CD4-positive, alpha-beta T cell treated with Interleukin-15 for 4 hours (primary cell): ENCODE measurements around the gene LRPPRC.
A peak's percentile ranks its signal among the peaks of the same experiment; 100 is the strongest.

ENCODE experiments used
- DNase-seq: peaks from one replicate; pipeline ENCODE4 v3.0.0-alpha.2; 2020; ENCODE audit warnings: low spot score

Gene LRPPRC

DNA sequence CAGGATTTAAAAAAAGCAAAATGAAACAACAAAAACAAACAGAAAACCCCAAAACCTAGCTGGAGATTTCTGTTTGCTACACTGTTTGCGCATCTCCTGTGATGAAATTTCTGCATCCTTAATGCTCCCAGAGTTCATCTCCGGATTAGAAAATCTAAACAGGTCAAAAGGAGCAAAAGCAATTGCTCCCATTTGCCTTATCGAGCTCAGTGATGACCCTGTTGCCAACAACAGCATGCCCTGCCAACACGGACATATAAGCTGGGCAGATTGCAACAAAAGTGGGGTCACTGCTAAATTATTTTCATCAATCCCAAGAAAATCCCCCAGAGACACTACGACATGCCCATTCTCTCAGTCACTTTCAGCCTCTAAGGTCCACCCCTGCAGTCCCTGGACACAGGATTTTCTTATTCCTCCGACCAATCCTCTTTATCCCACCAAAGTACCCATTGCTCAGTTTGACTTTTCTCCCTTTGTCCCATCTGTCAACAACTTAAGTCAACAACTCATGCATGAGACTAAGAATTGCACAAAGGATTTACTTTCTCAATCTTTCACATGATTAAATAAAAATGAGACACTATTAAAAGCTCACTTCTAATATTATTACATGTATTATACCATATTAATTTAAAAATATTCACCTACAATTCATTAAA, 89.2 kb downstream of the LRPPRC start:
- DNase-seq = no peak

DNA sequence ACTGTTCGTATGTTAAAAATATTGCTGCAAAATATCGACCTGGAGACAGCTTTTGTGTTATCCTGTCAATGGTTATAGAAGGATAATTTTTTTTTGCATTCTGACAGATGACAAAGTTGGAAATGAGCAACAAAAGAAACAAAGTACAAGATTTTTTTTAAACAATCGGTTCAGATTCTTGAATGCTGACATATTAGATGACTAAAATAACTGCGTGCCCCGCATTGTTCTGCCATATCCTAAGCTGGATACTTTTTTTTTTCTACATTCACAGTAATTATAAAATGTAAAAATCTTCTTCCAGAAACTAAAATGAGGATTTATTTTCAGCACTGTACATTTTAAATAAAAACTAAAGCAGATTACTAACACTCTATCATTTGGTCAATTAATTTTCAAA, 89.9 kb downstream of the LRPPRC start:
- no peak for DNase-seq

DNA sequence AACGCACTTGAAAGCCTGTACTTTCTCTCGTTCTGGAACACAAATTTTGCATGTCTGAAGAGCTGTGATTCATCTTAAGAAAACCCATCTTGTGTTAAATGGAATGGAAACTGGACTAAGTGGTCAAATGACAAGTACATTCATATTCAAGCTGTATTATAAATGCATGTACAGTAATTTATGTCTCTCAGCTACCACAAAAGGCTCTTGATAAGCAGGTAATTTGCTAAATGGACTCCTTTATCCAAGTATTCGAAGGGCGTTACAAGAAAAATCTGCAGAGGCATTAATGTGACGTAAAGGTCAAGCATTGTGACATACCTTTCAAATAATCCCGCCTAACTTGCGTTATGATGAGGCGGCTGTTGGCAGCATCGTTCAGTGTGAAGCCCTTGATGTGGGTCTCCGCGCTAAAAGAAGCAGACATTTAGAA, 90.4 kb downstream of the LRPPRC start:
- no peak for DNase-seq

DNA sequence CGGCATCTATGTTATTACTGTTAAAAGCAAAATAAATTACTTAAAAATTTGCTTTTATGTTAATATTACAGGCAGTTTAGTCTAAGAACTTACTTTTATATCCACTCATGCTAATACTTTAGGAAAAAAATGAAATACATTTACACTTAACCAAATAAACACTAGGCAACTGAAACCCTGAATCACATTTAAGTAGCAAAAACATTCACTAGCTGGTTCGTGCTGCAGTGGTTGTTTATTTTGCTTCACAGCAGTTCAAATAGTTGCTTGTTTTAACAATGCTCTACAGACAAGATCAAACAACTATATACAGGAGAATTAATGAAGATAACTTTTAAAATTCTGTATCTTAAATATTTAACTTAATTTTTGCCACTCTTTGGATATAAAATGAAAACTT, 96.2 kb downstream of the LRPPRC start:
- no peak for DNase-seq

DNA sequence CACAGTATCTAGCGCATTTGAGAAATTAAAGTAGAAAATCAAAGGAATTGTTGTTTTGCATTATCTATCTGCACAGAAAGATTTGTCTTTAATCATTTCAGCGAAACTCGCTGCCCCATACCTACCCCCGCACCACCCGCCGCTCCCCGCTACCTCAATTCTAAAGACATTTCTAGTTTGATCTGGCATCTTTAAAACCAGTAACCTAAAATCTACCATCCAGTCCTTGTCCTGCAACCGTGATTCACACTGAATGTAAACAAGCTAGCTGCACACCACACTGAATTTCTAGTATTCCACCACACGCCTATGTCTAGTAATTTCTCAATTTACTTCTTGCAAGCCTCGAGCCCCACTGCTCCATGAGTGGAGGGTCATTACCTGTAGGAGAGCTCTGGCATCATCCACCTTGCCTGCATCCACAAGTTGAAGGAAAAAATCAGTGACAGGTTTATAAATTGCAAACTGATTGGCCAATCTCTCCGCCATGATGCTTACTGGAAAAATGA, 96.9 kb downstream of the LRPPRC start:
- no peak for DNase-seq

DNA sequence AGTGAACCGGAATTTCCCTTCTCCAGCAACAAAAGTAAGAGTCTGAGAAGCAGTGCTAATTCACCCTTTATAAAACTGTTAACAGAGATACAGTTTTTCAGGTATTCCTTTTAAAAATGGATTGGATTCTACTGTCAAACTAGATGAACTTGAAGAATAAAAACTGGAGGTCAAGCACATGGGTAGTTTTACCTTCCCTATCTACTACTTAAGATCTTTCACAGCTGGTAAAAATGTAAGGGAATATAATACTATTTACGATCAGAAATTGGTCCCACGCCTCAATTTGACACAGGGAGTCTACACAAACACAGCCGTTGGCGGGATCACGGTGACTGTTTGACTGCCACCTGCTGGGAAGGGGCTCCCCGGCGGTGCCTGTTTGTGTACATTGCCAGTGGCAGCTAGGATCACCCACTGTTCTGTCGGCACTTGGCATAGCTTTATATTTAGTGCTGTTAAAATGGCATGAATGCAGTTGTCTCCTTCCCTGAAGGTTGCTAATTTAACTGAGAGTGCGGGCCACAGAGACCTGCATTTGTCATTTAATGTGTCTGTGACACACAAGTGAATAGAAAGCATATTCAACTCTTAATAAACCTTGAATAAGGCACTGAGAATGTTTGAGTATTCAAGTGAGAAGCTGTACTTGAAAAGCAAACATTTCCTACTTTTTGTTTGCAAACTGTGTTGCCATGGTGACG, 97.5 kb downstream of the LRPPRC start:
- DNase-seq = no peak

DNA sequence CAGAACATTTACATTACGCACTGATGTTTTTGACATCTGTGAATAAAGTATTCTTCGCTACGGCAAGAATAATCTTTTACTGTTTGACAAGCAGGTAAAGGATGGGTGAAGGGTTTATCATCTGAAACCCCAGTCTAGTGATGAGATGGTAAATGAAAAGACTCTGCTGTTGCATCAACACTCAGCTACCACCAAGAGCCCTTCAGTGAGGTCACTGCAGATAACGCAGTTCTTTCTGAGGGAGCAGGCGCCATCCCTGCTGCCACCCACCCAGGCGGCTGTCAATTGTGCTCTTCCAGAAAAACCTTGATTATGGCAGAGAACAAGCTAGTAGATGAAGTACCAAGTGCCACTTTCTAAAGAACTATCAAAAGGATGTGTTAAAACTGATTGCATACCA, 98.3 kb downstream of the LRPPRC start:
- DNase-seq = no peak

DNA sequence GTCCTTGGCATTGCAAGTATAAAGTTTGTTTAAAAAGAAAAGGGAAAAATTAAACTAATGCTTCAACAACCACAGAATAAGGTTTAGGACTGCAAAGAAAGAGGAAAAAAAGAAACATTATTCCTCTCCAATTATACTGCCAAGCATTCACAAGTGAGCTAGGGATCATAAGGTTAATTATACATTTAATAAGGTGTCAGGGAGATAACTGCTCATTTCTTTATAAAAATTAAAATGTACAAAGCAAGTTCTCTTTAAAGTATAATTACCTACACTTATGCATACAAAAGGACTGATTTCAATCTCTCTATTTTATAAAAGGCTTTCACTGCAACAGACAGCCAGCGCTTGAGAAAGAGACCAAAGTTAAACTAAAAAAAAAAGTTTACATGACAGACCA, 98.9 kb downstream of the LRPPRC start:
- DNase-seq = no peak

DNA sequence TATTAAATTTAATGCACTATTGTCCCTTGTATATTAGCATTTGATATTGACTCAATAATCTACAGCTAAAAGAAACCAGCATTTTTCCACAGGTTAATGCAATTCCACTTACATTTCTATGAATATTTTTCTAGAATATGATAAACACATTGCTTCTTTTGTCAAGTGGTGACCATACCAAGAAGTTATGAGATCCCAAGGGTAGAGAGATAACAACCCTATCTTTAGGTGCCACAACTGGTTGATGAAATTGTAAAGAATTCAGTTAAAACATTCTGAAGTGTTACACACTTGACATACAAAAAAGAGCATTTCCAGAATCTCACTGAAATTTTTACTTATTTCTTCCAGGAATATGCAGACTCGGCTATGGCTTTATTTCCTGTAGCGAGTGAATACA, 101.0 kb downstream of the LRPPRC start:
- DNase-seq = no peak

DNA sequence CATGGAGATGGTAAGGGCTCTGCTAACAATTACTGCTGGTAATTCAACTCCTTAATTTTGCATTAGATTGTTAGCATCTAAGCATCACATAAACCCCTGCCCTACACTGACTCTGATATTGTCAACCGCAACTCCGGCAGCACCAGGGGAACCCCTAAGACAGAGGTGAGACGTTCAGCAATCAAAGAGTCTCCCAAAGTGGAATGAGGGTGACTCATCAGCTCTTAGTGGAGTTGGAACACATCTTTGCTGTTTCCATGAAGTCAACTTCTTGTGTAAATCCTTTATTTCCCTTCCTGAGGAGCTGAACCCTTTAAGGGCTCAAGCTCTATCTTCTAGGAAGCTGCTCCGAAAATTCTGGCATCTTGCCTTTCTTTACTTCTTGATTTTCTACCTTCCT, 104.9 kb downstream of the LRPPRC start:
- no peak for DNase-seq

DNA sequence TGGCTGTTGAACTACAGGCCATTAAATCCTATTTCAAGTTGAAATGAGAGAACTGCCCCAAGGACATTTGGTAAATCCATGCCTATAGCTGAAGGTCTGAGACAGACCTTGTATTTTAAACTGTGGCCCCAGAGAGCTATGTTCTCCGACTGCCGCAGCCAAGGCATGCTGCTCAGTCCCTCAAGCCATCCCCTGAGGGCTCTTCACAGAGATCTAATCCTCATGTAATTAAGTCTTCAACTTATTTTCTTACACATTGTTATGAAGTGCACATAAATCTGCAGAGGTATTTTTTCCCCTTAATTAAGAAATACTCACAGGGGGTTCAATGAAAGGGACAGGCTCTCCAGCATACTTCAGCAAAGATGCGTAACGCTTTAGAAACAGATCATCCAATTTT, 106.4 kb downstream of the LRPPRC start:
- DNase-seq = no peak

DNA sequence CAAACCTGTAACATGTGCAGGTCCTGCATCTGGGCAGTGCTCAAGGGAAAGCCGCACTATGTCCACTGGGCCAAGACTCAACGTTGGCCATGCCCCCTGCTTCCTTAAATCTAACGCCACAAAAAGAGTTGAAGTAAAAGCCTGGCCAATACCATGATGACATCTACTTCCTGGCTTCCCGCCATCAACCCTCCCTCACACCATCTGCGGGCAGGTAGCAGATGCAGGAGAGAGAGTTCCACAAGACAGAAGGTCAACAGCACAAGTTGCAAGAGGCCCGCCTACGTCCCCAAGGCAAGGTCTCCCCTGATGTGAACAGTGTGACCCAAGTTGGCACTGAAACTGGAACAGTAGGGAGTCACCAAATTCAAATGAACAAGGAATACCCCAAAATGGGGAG, 108.6 kb downstream of the LRPPRC start:
- DNase-seq = no peak

DNA sequence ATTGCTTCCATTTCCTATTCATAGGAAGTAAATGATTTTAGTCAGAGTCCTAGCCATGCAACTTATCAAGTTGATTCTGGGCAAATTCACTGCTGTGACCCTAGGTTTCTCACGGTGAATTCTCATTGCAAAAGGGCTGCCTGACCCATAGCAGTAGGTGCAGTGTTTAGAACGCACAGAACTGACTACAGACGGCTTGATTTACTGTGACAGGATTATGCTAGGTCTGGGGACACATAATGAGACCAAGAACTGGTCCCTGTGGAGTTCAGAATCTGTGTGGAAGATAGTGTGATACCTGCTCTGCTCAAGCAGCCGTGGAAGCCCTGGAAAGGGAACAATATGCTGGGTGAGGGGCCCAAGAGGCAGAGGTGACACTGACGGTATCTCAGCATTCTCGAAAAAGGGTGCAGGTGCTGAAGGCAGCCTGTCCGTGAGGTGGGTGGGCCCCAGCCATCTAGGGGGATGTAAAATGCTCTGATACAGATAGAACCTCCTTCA, 110.6 kb downstream of the LRPPRC start:
- DNase-seq = no peak

DNA sequence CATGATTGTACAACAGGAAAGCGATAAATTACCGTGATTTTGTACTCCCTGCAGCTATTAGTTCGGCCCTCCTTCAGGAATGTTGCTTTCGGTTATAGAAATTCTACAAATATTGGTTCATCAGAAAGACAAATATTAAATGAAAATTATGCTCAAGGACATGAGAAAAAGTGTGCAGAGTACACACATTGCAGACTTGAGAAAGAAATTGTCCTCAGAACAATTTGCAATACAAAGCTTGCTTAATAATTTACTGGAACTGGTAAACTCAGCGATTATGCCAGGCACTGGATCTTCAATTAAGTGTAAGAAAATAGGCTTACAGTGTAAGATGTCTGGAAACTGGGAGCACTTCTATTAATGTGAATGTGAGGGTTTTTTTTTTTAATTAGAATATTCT, 111.1 kb downstream of the LRPPRC start:
- DNase-seq = no peak

DNA sequence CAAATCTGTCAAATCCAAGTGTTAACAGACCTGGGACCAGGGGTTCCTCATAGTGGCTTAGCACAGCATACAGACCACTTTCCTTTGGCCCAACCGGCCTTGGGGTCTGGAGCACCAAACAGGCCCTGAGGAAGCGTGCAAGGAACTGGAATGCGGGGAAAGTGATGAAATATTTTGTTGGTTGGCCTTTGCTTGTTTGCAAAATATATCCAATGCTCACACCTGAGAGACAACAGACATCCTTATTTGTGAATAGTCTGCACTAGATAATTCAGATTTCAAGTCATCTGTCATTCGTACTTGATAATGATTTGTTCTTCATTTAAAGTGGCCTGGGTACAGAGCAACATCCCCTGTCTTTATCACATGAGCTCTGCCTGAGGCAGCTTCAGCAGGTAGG, 113.5 kb downstream of the LRPPRC start:
- DNase-seq = no peak

DNA sequence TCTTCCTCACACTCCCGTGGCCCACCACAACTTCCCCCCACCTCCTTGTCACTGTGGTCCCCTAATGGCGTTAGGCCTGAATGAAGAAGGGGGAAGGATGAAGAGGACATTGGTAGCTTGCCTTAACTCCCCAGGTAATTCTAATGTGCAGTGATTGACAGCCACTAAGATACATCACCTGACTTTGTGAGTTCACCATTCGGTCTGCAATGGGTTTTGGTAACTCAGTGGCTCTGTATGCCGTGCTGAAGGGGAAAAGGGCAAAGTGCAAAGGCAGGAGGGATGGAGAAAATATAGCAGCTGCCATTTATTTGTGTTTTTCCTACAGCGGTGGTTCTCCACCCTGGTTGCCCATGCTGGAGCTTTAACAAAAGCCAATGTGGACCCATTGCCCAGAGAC, 114.8 kb downstream of the LRPPRC start:
- no peak for DNase-seq

DNA sequence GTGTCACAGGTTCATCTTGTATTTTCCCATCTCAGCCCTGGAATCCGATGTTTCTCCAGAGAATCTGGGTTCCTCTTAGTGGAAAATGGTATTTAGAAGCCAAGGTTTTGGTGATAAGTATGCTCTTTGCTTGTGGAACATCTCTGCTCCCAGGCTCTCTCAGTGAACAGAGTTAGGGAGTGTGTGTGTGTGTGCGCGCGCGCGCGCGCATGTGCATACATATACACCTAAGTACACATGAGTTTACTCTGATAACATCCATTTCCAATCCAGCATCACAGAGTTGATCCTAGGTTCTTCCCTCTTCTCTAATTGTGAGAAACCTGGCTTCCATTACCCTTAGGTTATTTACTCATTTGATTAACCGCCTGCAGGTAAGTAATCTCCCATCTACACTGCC, 115.3 kb downstream of the LRPPRC start:
- DNase-seq = no peak

DNA sequence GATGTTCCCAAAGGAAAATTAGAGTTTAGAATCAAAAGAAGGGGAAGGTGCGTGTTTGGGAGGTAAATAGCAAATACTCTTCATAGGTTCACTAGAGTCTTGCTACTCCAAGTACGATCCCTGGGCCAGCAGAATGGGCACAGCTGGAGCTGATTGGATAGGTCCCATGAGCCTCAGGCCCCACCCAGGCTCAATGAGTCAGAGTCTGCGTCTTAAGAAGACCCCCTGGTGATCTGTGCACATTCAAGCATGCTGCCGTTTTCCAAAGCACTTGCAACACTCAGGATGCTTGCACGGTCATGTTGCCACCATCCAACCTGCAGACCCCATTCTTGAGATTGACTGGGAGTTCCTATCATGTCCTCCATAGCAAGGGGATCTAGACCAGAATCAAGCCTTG, 116.5 kb downstream of the LRPPRC start:
- no peak for DNase-seq

DNA sequence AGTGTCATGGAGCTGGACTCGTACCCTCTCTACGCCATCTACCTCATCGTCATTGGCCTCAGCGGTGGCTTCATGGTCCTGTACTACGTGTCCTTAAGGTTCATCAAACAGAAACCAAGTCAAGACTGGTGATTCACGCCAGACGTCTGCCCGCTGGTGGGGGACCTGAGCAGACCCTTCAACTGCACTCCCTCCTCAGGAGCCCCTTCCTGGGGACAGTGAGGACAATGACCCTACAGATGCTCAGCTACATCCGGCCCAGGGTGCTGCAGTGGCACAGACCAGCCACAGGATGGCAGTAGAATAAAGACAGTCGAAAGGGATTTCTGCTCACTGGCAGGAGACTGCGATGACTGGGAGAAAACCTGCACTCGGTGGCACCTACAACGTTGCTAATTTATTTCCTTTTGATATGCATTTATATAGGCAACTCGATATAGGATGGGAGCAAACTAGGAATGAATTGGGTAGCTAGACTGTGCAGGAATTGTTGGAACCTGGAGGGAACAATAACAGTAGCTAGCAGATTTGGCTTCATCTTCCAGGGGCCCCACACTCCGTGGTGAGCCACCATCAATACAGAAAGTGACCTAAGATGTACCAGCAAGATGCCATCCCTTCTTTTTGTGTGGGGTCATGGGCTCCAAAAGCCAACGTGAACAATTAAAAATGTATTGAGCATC, 117.9 kb downstream of the LRPPRC start:
- peak; percentile 48 for DNase-seq

DNA sequence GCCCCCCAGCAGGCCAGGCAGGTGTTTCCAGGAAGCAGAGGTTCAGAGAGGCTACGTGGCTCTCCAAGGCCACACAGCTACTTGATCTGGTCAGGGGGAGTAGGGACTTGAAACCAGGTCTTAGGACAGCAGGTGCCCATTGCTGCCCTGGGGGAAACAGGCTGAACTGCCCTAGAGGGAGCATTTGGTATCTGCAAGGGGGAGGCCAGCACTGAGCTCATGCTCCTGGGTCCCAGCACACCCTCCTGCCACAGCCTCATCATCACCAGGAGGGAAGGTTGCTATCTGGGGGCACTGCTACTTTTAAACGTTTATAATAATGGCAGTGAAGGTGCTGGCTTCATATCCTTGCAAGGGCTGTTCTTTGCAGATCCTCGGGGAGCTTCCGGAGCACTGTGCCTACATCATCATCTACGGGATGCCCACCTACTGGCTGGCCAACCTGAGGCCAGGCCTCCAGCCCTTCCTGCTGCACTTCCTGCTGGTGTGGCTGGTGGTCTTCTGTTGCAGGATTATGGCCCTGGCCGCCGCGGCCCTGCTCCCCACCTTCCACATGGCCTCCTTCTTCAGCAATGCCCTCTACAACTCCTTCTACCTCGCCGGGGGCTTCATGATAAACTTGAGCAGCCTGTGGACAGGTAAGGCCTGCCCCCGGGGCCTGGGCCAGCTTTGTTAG, 120.9 kb downstream of the LRPPRC start:
- no peak for DNase-seq

DNA sequence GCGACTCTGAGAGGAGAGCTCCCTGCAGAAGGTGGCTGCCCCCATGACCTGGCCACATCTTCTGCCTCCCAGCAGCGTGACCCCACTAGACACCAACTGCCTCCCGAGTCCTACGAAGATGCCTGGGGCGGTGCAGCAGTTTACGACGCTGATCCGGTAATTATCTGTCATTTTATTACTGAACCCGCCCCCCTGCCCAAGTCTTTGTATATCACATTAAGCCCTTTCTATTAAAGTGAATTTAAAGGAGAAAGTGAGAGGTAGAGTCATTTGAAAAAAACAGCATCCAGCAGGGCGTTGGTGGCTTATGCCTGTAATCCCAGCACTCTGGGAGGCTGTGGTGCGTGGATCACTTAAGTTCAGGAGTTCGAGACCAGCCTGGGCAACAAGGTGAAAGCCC, 123.6 kb downstream of the LRPPRC start:
- DNase-seq = no peak

DNA sequence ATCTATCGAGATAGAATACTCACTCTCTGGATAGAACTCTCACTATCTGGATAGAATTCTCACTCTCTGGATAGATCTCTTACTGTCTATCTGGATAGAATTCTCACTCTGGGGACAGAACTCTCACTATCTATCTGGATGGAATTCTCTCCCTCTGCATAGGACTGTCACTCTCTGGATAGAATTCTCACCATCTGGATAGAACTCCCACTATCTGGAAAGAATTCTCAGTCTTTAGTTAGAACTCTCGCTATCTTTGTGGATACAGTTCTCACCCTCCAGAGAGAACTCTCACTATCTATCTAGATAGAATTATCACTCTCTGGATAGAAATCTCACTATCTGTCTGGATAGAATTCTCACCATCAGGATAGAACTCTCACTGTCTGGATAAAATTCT, 140.5 kb downstream of the LRPPRC start:
- no peak for DNase-seq

DNA sequence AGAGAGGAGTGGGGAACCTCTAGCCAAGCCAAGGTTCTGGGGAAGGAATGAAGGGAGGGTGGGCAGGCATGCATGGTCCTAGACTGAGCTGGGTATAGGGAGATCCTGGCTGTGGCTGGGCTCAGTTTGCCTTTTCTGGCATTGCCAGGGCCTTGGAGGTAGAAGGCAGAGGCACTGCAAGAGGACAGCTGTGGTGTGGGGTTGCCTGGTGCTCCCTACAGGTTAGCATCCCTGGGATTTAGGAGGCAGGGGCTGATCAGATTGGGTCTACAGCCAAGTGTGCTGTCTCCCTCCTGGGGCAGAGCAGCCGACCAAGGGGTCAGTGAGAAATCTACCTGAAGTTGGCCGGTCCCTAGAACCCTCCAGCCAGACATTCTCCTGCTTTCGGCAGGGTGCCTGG, 141.1 kb downstream of the LRPPRC start:
- DNase-seq = no peak
